H9 (cell line): ENCODE measurements around the gene CTIF. TPM values are rescaled to one million over a fixed set of nuclear protein-coding genes. Genes with fewer than 3 reads are reported as not detected.

Experiments used
- DNase-seq: peaks from one replicate; pipeline ENCODE4 v3.0.0-alpha.2; 2017
- H2AFZ ChIP-seq: one replicate; pipeline ENCODE4 v1.6.1; 2013; ENCODE audit warnings: mild to moderate bottlenecking, low read length, control low read depth, moderate library complexity
- H2AK5ac ChIP-seq: 2 replicates; pipeline ENCODE4 v1.6.1; 2013; ENCODE audit warnings: low read length, control low read depth, mixed read lengths; ENCODE audit not compliant: insufficient read length
- H2BK120ac ChIP-seq: one replicate; pipeline ENCODE4 v1.6.1; 2013; ENCODE audit warnings: low read depth, mild to moderate bottlenecking, low read length, control low read depth, inconsistent platforms; ENCODE audit not compliant: poor library complexity, severe bottlenecking
- H2BK12ac ChIP-seq: 2 replicates; pipeline ENCODE4 v1.6.1; 2013; ENCODE audit warnings: low read length, control low read depth, mixed read lengths, low read depth; ENCODE audit not compliant: insufficient read length
- H2BK15ac ChIP-seq: 2 replicates; pipeline ENCODE4 v1.6.1; 2013; ENCODE audit warnings: low read depth, low read length, control low read depth
- H2BK20ac ChIP-seq: one replicate; pipeline ENCODE4 v1.6.1; 2013; ENCODE audit warnings: low read depth, mild to moderate bottlenecking, low read length, control low read depth, inconsistent platforms; ENCODE audit not compliant: poor library complexity, severe bottlenecking
- H2BK5ac ChIP-seq: 2 replicates; pipeline ENCODE4 v1.6.1; 2013; ENCODE audit warnings: low read length, control low read depth, mixed read lengths; ENCODE audit not compliant: insufficient read length
- H3K14ac ChIP-seq: 2 replicates; pipeline ENCODE4 v1.6.1; 2013; ENCODE audit warnings: low read length, control low read depth; ENCODE audit not compliant: insufficient read depth
- H3K18ac ChIP-seq: 2 replicates; pipeline ENCODE4 v1.6.1; 2013; ENCODE audit warnings: low read depth, mild to moderate bottlenecking, mixed read lengths, low read length, control low read depth; ENCODE audit not compliant: insufficient read length
- H3K23ac ChIP-seq: 2 replicates; pipeline ENCODE4 v1.6.1; 2013; ENCODE audit warnings: low read length, control low read depth, mixed read lengths, low read depth; ENCODE audit not compliant: insufficient read length
- H3K23me2 ChIP-seq: 2 replicates; pipeline ENCODE4 v1.6.1; 2013; ENCODE audit warnings: low read depth, mild to moderate bottlenecking, mixed read lengths, low read length, control low read depth; ENCODE audit not compliant: insufficient read length, poor library complexity, severe bottlenecking
- H3K27ac ChIP-seq: 2 replicates; pipeline ENCODE4 v1.5.1; 2013; ENCODE audit warnings: low read length, control low read depth, mixed read lengths, low read depth; ENCODE audit not compliant: insufficient read length
- H3K27me3 ChIP-seq: 2 replicates; pipeline ENCODE4 v1.6.1; 2013; ENCODE audit warnings: low read length, control low read depth, inconsistent platforms; ENCODE audit not compliant: insufficient read depth
- H3K4ac ChIP-seq: 2 replicates; pipeline ENCODE4 v1.6.1; 2013; ENCODE audit warnings: low read depth, mild to moderate bottlenecking, control low read depth, inconsistent platforms, low read length, moderate library complexity
- H3K4me1 ChIP-seq: 2 replicates; pipeline ENCODE4 v1.6.1; 2013; ENCODE audit warnings: low read length, control low read depth, inconsistent platforms; ENCODE audit not compliant: insufficient read depth
- H3K4me2 ChIP-seq: 2 replicates; pipeline ENCODE4 v1.6.1; 2013; ENCODE audit warnings: low read length, control low read depth, mixed read lengths; ENCODE audit not compliant: insufficient read length, insufficient read depth
- H3K56ac ChIP-seq: 2 replicates; pipeline ENCODE4 v1.6.1; 2013; ENCODE audit warnings: low read depth, mild to moderate bottlenecking, mixed read lengths, low read length, control low read depth; ENCODE audit not compliant: insufficient read length
- H3K79me1 ChIP-seq: 2 replicates; pipeline ENCODE4 v1.6.1; 2013; ENCODE audit warnings: low read depth, mild to moderate bottlenecking, moderate library complexity, low read length, control low read depth, inconsistent platforms; ENCODE audit not compliant: insufficient read depth, poor library complexity, severe bottlenecking
- H3K79me2 ChIP-seq: 2 replicates; pipeline ENCODE4 v1.6.1; 2013; ENCODE audit warnings: low read length, control low read depth, inconsistent platforms; ENCODE audit not compliant: insufficient read depth
- H3K9ac ChIP-seq: 2 replicates; pipeline ENCODE4 v1.6.1; 2013; ENCODE audit warnings: low read length, control low read depth, mixed read lengths; ENCODE audit not compliant: insufficient read length; ENCODE audit errors: extremely low read depth
- H3K9me3 ChIP-seq: one replicate; pipeline ENCODE4 v1.6.1; 2013; ENCODE audit warnings: low read depth, low read length, inconsistent platforms; ENCODE audit not compliant: control insufficient read depth
- H3T11ph ChIP-seq: one replicate; pipeline ENCODE4 v1.6.1; 2013; ENCODE audit warnings: mild to moderate bottlenecking, low read length, control low read depth, inconsistent platforms
- H4K20me1 ChIP-seq: one replicate; pipeline ENCODE4 v1.6.1; 2013; ENCODE audit not compliant: control insufficient read depth, insufficient read length, insufficient read depth
- H4K5ac ChIP-seq: 2 replicates; pipeline ENCODE4 v1.6.1; 2013; ENCODE audit warnings: low read depth, mild to moderate bottlenecking, mixed read lengths, low read length, control low read depth; ENCODE audit not compliant: insufficient read length
- H4K8ac ChIP-seq: replicated peaks from 2 replicates; pipeline ENCODE4 v1.6.1; 2013; ENCODE audit warnings: low read length, control low read depth, mixed read lengths, low read depth; ENCODE audit not compliant: insufficient read length
- H4K91ac ChIP-seq: 2 replicates; pipeline ENCODE4 v1.6.1; 2013; ENCODE audit warnings: low read depth, mild to moderate bottlenecking, moderate library complexity, mixed read lengths, low read length, control low read depth; ENCODE audit not compliant: insufficient read length
- H3K27ac Mint-ChIP-seq, 3 experiments: 2 replicates in 2 of 3; 3 replicates in 1 of 3; pipeline ENCODE4 v1.8.0; 2020 to 2021; ENCODE audit warnings: mixed read lengths in 3 of 3, mild to moderate bottlenecking in 1 of 3, moderate library complexity in 1 of 3
- H3K27me3 Mint-ChIP-seq: 2 replicates; pipeline ENCODE4 v1.8.0; 2021; ENCODE audit warnings: low read depth, mild to moderate bottlenecking, moderate library complexity, mixed read lengths
- H3K36me3 Mint-ChIP-seq, 3 experiments: 2 replicates in 2 of 3; 3 replicates in 1 of 3; pipeline ENCODE4 v1.8.0; 2020 to 2021; ENCODE audit warnings: low read depth in 3 of 3, mixed read lengths in 3 of 3; ENCODE audit not compliant: insufficient read depth in 1 of 3
- H3K4me1 Mint-ChIP-seq, 2 experiments: 2 replicates each; pipeline ENCODE4 v1.8.0; 2020; ENCODE audit warnings: mixed read lengths in 2 of 2
- H3K4me3 Mint-ChIP-seq, 2 experiments: 2 replicates in 1 of 2; 3 replicates in 1 of 2; pipeline ENCODE4 v1.8.0; 2020 to 2021; ENCODE audit warnings: mild to moderate bottlenecking in 2 of 2, mixed read lengths in 2 of 2, moderate library complexity in 1 of 2
- H3K9me3 Mint-ChIP-seq, 2 experiments: 2 replicates in 1 of 2; 3 replicates in 1 of 2; pipeline ENCODE4 v1.8.0; 2020; ENCODE audit warnings: mild to moderate bottlenecking in 2 of 2, mixed read lengths in 2 of 2, moderate library complexity in 1 of 2
- WGBS: extraction: QIAGEN DNeasy Blood & Tissue Kit; methylation state at CpG from one replicate; pipeline ENCODE4 v1.1.7; 2013; ENCODE audit warnings: missing lambda C conversion rate, low lambda C conversion rate, mixed read lengths; ENCODE audit not compliant: insufficient read length; ENCODE audit errors: extremely low coverage; 5-methylcytosine and 5-hydroxymethylcytosine counted together
- total RNA-seq: library from RNA; stranded (reverse); gene quantifications from 2 replicates; pipeline ENCODE4 v1.2.1, GENCODE V29; 2021
- TF ChIP-seq, protein P1 (sequence below): fragments of 200-600 bp; sonication (generic); conservative IDR thresholded peaks from 3 replicates; pipeline ENCODE4 v1.8.0; 2021; ENCODE audit warnings: antibody characterized with exemption, mild to moderate bottlenecking

Gene CTIF
- total RNA-seq, 1 experiment from 2014 or later = 15.8 TPM

GRCh38 chr18:48742304-48742703, 203.5 kb downstream of the CTIF start:
- no peak overlapping the region for H4K5ac ChIP-seq
- Mint-ChIP-seq H3K36me3 (no peaks in the 10 kb centered on the region), H3K4me1 (no peaks in the 10 kb centered on the region), H3K27me3 (no peaks in the 10 kb centered on the region; the same call in 1 of the 2 replicates), H3K27ac (no peak overlapping the region), H3K9me3 (no peaks in the 10 kb centered on the region), H3K4me3 (no peak overlapping the region)
- no peak overlapping the region for H3K9ac ChIP-seq
- H3K79me1 ChIP-seq = no peaks in the 10 kb centered on the region
- no peak overlapping the region for H3K4ac ChIP-seq
- no peak overlapping the region for H4K91ac ChIP-seq
- H2BK20ac ChIP-seq = no peak overlapping the region
- no peak overlapping the region for H2BK15ac ChIP-seq
- no peak overlapping the region for H3K4me2 ChIP-seq
- no peak overlapping the region for H3K23ac ChIP-seq
- no peaks in the 10 kb centered on the region for H3K23me2 ChIP-seq
- no peak overlapping the region for H2AFZ ChIP-seq
- TF ChIP-seq, protein P1, sequence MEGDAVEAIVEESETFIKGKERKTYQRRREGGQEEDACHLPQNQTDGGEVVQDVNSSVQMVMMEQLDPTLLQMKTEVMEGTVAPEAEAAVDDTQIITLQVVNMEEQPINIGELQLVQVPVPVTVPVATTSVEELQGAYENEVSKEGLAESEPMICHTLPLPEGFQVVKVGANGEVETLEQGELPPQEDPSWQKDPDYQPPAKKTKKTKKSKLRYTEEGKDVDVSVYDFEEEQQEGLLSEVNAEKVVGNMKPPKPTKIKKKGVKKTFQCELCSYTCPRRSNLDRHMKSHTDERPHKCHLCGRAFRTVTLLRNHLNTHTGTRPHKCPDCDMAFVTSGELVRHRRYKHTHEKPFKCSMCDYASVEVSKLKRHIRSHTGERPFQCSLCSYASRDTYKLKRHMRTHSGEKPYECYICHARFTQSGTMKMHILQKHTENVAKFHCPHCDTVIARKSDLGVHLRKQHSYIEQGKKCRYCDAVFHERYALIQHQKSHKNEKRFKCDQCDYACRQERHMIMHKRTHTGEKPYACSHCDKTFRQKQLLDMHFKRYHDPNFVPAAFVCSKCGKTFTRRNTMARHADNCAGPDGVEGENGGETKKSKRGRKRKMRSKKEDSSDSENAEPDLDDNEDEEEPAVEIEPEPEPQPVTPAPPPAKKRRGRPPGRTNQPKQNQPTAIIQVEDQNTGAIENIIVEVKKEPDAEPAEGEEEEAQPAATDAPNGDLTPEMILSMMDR = no peak
- H3K27ac ChIP-seq = no peak overlapping the region
- H2BK120ac ChIP-seq = no peak overlapping the region
- no peak overlapping the region for H2BK12ac ChIP-seq
- H3K4me1 ChIP-seq = no peaks in the 10 kb centered on the region
- no peak overlapping the region for H2BK5ac ChIP-seq
- no peak overlapping the region for H4K8ac ChIP-seq
- H3K56ac ChIP-seq = no peak overlapping the region
- no peak overlapping the region for H3K14ac ChIP-seq
- H3K27me3 ChIP-seq = no peaks in the 10 kb centered on the region
- H3K18ac ChIP-seq = no peak overlapping the region
- no peaks in the 10 kb centered on the region for H4K20me1 ChIP-seq
- no CpG with 5 or more reads among the region's 9 CpGs for WGBS
- no peaks in the 10 kb centered on the region for H3K9me3 ChIP-seq
- DNase-seq = no peak
- H2AK5ac ChIP-seq = no peak overlapping the region
- no peak overlapping the region for H3T11ph ChIP-seq
- no peaks in the 10 kb centered on the region for H3K79me2 ChIP-seq
